Bronchus fibroblast of lung (primary cell): ENCODE results near the gene GREM2. TPM values are rescaled to one million over a fixed set of nuclear protein-coding genes. Genes with fewer than 3 reads are reported as not detected.

Experiments used
- total RNA-seq: library from RNA; depleted of rRNA; stranded (reverse); fragments of >200 nt; gene quantifications from 2 replicates; pipeline ENCODE4 v1.2.3, GENCODE V29; 2015

The GREM2 gene
- under 0.01 TPM in 1 of 2 replicates, not detected in the other for total RNA-seq

DNA sequence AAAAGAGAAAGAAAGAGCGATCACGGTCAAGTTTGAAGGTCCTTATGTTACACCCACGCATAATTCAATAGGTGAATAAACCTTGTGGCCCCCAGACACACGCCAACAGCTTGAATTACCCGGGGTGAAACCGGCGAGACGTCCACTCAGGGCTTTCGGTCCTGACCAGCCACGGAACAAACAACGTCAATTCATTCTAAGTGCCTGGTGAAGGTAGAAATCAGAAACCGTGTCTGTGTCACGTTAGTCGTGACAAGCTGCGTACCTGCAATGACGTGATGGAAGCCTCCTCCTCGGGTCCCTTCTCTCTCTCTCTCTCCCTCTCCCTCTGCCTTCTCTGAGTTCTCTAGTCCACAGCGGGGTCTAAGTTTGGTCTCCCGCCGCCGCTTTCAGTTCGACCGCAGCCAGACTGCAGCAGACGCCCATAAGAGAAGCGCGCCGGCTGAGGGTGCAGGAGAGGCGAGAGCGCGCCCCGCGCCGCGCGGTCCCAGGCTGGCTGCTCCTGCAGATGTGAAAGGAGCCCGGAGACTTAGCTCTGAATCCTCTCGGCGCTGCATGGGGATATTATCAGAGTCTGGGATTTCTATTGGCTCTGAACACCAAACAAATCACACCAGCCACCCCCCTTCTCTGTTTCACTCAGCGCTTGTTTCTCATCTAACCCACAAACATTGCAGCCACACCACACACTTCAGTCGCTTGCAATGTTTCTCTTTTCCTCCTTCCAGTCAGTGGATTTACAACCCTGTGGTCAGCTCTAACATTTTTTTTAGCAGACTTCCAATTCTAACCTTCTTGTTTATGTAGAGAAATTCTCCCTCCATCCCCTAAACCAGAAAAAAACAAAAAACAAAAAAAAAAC is at the start of gene GREM2:
TSS of gene GREM2 (minus strand) at position 537 of the 862 bp plus-strand sequence. CDS start 118,680 bp downstream, outside the sequence.

